ENCODE data around the gene RELA. TPM values are rescaled to one million over a fixed set of nuclear protein-coding genes. Genes with fewer than 3 reads are reported as not detected.
A peak's percentile ranks its signal among the peaks of the same experiment; 100 is the strongest.

RELA gene
- total RNA-seq, 1 donor from 2014 or later, result 68.9 TPM

DNA sequence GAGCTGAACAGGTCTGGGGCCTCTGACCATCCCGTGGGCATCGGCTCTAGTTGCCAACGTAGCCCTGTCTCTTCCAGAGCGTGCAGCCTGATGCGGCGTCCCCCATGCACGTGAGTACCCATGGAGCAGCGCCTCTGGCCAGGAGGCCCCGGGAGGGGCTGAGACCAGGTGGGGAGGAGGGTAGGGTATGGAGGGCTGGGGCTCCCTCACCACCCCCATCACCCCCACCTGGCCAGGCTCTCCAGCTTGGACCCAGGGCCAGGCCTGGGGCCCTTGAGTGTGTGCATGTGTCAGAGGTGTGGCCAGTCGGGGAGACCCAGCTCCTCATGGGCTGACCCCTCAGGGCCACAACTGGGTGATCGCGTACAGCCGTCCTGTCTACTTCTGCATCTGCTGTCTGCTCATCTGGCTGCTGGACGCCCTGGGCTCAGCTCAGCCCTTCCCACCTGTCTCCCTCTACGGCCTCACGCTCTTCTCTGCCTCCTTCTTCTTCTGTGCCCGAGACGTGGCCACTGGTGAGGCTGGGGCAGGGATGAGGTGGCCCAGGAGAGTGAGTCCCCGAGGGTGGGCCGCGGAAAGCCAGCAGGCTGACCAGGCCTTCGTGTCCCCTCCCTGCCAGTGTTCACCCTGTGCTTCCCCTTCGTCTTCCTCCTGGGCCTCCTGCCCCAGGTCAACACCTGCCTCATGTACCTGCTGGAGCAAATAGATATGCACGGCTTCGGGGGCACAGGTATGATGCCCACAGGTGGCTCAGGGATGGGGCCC lies 38.7 kb downstream of the RELA start:
- no peak for FAIRE-seq
- H3K4me3 Mint-ChIP-seq (ENCODE audit: unreplicated experiment), result no peak overlapping the region
- Histone ChIP-seq H3K9ac (ENCODE audit: low read length) (no peak overlapping the region), H3K27ac (ENCODE audit: low read depth, low read length) (no peak overlapping the region), H3K4me3 (ENCODE audit: insufficient read depth, low read depth, low read length) (no peak overlapping the region), H3K79me2 (ENCODE audit: insufficient read depth, low read length) (peaks cover 26% of the 10 kb centered on the region), H3K4me1 (ENCODE audit: insufficient read depth, low read length) (no peaks in the 10 kb centered on the region), H3K9me3 (ENCODE audit: insufficient read depth, low read depth, low read length) (no peaks in the 10 kb centered on the region), H4K20me1 (ENCODE audit: insufficient read depth, low read length) (peaks cover 42% of the 10 kb centered on the region), H3K4me2 (ENCODE audit: low read length) (no peak overlapping the region), H2AFZ (ENCODE audit: low read depth, low read length) (no peak overlapping the region), H3K27me3 (ENCODE audit: insufficient read depth, low read length) (no peaks in the 10 kb centered on the region), H3K36me3 (ENCODE audit: insufficient read depth, low read length) (peaks cover 25% of the 10 kb centered on the region)
- peaks cover 11% of the 10 kb centered on the region for H3K36me3 Mint-ChIP-seq (ENCODE audit: low read depth, unreplicated experiment)
- H3K27me3 Mint-ChIP-seq (ENCODE audit: low read depth, unreplicated experiment), result no peaks in the 10 kb centered on the region
- no peak for TF ChIP-seq CTCF (IDR thresholded peaks at IDR 0.05; ENCODE audit: insufficient read depth, low read depth, low read length)
- no peak for TF ChIP-seq EZH2 (IDR thresholded peaks at IDR 0.05; ENCODE audit: insufficient read depth, low read length)
- H3K27ac Mint-ChIP-seq (ENCODE audit: unreplicated experiment), result no peak overlapping the region
- no peak for DNase-seq (ENCODE audit: low read depth)
- H3K4me1 Mint-ChIP-seq (ENCODE audit: low read depth, unreplicated experiment), result no peaks in the 10 kb centered on the region
- H3K9me3 Mint-ChIP-seq (ENCODE audit: unreplicated experiment), result no peaks in the 10 kb centered on the region

- H3K9ac ChIP-seq (ENCODE audit: low read length), result no peak overlapping the region
- H3K4me2 ChIP-seq (ENCODE audit: low read length), result no peak overlapping the region
- Mint-ChIP-seq H3K9me3 (ENCODE audit: unreplicated experiment) (no peaks in the 10 kb centered on the region), H3K4me1 (ENCODE audit: low read depth, unreplicated experiment) (no peaks in the 10 kb centered on the region), H3K4me3 (ENCODE audit: unreplicated experiment) (peak overlapping the region; percentile 64), H3K27ac (ENCODE audit: unreplicated experiment) (no peak overlapping the region), H3K36me3 (ENCODE audit: low read depth, unreplicated experiment) (peaks cover 12% of the 10 kb centered on the region), H3K27me3 (ENCODE audit: low read depth, unreplicated experiment) (no peaks in the 10 kb centered on the region)
- no peak for DNase-seq (ENCODE audit: low read depth)
- no peaks in the 10 kb centered on the region for H3K9me3 ChIP-seq (ENCODE audit: insufficient read depth, low read depth, low read length)
- no peaks in the 10 kb centered on the region for H3K27me3 ChIP-seq (ENCODE audit: insufficient read depth, low read length)
- no peak overlapping the region for H3K27ac ChIP-seq (ENCODE audit: low read depth, low read length)
- no peak for TF ChIP-seq CTCF (IDR thresholded peaks at IDR 0.05; ENCODE audit: insufficient read depth, low read depth, low read length)
- TF ChIP-seq EZH2 (IDR thresholded peaks at IDR 0.05; ENCODE audit: insufficient read depth, low read length), result no peak
- no peak overlapping the region for H2AFZ ChIP-seq (ENCODE audit: low read depth, low read length)
- peaks cover 34% of the 10 kb centered on the region for H3K79me2 ChIP-seq (ENCODE audit: insufficient read depth, low read length)
- no peaks in the 10 kb centered on the region for H3K4me1 ChIP-seq (ENCODE audit: insufficient read depth, low read length)
- H3K4me3 ChIP-seq (ENCODE audit: insufficient read depth, low read depth, low read length), result no peak overlapping the region
- H4K20me1 ChIP-seq (ENCODE audit: insufficient read depth, low read length), result peaks cover 43% of the 10 kb centered on the region
- H3K36me3 ChIP-seq (ENCODE audit: insufficient read depth, low read length), result peaks cover 29% of the 10 kb centered on the region
- no peak for FAIRE-seq
These were observed 39.5 kb downstream of the RELA start for GRCh38 chr11:65623177-65623576.

DNA sequence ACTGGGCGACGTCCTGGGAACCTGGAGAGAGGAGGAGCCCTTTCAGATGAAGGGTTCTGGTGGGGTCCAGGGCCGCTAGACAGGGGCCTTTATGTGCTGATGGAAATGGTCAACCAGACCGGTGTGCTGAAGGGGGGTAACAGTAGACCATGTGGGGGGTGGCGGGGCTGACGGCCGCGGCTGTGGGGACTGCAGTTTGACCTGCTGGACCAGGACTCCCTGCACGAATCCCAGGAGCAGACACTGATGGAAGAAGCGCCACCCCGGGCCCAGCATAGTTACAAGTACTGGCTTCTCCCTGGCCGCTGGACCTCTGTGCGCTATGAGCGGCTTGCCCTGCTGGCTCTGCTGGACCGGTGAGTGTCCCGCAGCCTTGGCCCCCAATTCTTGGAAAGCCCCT lies 40.7 kb downstream of the RELA start:
- Histone ChIP-seq H4K20me1 (ENCODE audit: insufficient read depth, low read length) (peaks cover 48% of the 10 kb centered on the region), H3K4me2 (ENCODE audit: low read length) (no peak overlapping the region), H3K36me3 (ENCODE audit: insufficient read depth, low read length) (peaks cover 26% of the 10 kb centered on the region), H3K4me1 (ENCODE audit: insufficient read depth, low read length) (peaks cover 1% of the 10 kb centered on the region), H3K9ac (ENCODE audit: low read length) (no peak overlapping the region), H2AFZ (ENCODE audit: low read depth, low read length) (no peak overlapping the region), H3K79me2 (ENCODE audit: insufficient read depth, low read length) (peaks cover 46% of the 10 kb centered on the region), H3K4me3 (ENCODE audit: insufficient read depth, low read depth, low read length) (no peak overlapping the region), H3K27ac (ENCODE audit: low read depth, low read length) (no peak overlapping the region), H3K27me3 (ENCODE audit: insufficient read depth, low read length) (no peaks in the 10 kb centered on the region), H3K9me3 (ENCODE audit: insufficient read depth, low read depth, low read length) (no peaks in the 10 kb centered on the region)
- FAIRE-seq (no peak), DNase-seq (ENCODE audit: low read depth) (no peak)
- Mint-ChIP-seq H3K27ac (ENCODE audit: unreplicated experiment) (no peak overlapping the region), H3K36me3 (ENCODE audit: low read depth, unreplicated experiment) (peaks cover 11% of the 10 kb centered on the region), H3K4me3 (ENCODE audit: unreplicated experiment) (no peak overlapping the region), H3K4me1 (ENCODE audit: low read depth, unreplicated experiment) (no peaks in the 10 kb centered on the region), H3K27me3 (ENCODE audit: low read depth, unreplicated experiment) (no peaks in the 10 kb centered on the region), H3K9me3 (ENCODE audit: unreplicated experiment) (no peaks in the 10 kb centered on the region)
- TF ChIP-seq CTCF (IDR thresholded peaks at IDR 0.05; ENCODE audit: insufficient read depth, low read depth, low read length) (no peak), EZH2 (IDR thresholded peaks at IDR 0.05; ENCODE audit: insufficient read depth, low read length) (no peak)
